Mesothelial cell of epicardium (in vitro differentiated cells): ENCODE measurements around the gene GP1BA. TPM values are rescaled to one million over a fixed set of nuclear protein-coding genes. Genes with fewer than 3 reads are reported as not detected.

Experiments used
- DNase-seq, 2 experiments: peaks; one replicate each; pipeline ENCODE4 v3.0.0; 2021; ENCODE audit warnings: low spot score in 2 of 2; ENCODE audit not compliant: unreplicated experiment in 2 of 2
- H3K27ac Mint-ChIP-seq: 2 replicates; pipeline ENCODE4 v1.8.0; 2021; ENCODE audit warnings: mixed read lengths
- H3K27me3 Mint-ChIP-seq: 2 replicates; pipeline ENCODE4 v1.8.0; 2021; ENCODE audit warnings: low read depth, mixed read lengths
- H3K36me3 Mint-ChIP-seq: 2 replicates; pipeline ENCODE4 v1.8.0; 2021; ENCODE audit warnings: mixed read lengths
- H3K4me1 Mint-ChIP-seq: 2 replicates; pipeline ENCODE4 v1.8.0; 2021; ENCODE audit warnings: mixed read lengths
- H3K4me3 Mint-ChIP-seq: 2 replicates; pipeline ENCODE4 v1.8.0; 2021; ENCODE audit warnings: mild to moderate bottlenecking, moderate library complexity, mixed read lengths
- H3K9me3 Mint-ChIP-seq: 2 replicates; pipeline ENCODE4 v1.8.0; 2021; ENCODE audit warnings: mixed read lengths
- CTCF ChIP-seq: fragments of 200-600 bp; sonication (generic); IDR thresholded peaks from one replicate; pipeline ENCODE4 v1.5.0; 2021; ENCODE audit warnings: antibody characterized with exemption; ENCODE audit not compliant: unreplicated experiment
- microRNA-seq: library from miRNA; unstranded; fragments of <30 nt; microRNA quantifications from one replicate; pipeline ENCODE4 v1.2.0, GENCODE V29; 2021; ENCODE audit warnings: inconsistent platforms, mixed read lengths
- total RNA-seq: library from RNA; stranded (reverse); gene quantifications from 3 replicates; pipeline ENCODE4 v1.2.1, GENCODE V29; 2021

The GP1BA gene
- total RNA-seq, 1 donor from 2014 or later, result not detected

DNA sequence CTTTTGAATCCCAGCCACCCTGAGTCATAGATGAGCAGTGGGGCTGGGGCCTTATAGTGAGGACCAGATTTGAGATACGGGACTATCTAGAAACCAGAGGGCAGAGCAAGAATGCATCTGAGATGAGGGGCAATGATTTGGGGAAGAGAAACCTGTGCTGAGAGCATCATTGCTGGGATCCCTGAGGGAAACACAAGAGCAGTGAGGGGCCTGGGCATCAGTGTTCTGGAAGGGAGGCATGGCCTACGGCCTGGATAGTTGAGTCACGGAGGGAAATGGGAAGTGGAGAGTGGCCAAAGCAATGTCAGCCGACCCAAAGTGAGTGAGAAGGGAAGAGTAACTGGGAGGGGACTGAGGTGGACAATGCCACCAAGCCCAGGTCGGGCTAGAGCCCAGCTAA, 50.2 kb downstream of the GP1BA start:
- H3K27ac Mint-ChIP-seq, result no peak overlapping the region
- no peaks in the 10 kb centered on the region for H3K27me3 Mint-ChIP-seq
- H3K9me3 Mint-ChIP-seq, result no peaks in the 10 kb centered on the region
- H3K36me3 Mint-ChIP-seq, result peaks cover 11% of the 10 kb centered on the region
- no peak for TF ChIP-seq CTCF
- H3K4me1 Mint-ChIP-seq, result peaks cover 16% of the 10 kb centered on the region
- H3K4me3 Mint-ChIP-seq, result no peak overlapping the region
- DNase-seq, result no peak

Small RNA genes within 50 kb of the gene (microRNA-seq; reads per million reads assigned to microRNA genes)
- gene MIR6864 (not detected), gene MIR6865 (0.88 reads per million)

Other genes with a start within 250 kb of the GP1BA start
- gene PELP1, start 228.1 kb upstream of the GP1BA start, total RNA-seq, result 95.2 to 101 TPM (median 99.5 TPM) in 3 replicates
- gene ARRB2, start 221.6 kb upstream of the GP1BA start, total RNA-seq, result 34.9 to 39.7 TPM (median 38.7 TPM) in 3 replicates
- gene MED11, start 200.8 kb upstream of the GP1BA start, total RNA-seq, result 11.8 to 15.8 TPM (median 15.5 TPM) in 3 replicates
- gene ZMYND15, start 192.4 kb upstream of the GP1BA start, total RNA-seq, result 0.78 to 0.93 TPM (median 0.81 TPM) in 3 replicates
- gene CXCL16, start 192.3 kb upstream of the GP1BA start, total RNA-seq, result 7.6 to 8.8 TPM (median 8.1 TPM) in 3 replicates
- gene TM4SF5, start 160.4 kb upstream of the GP1BA start, total RNA-seq, result not detected in 3 replicates
- 2.3 to 2.6 TPM (median 2.5 TPM) in 3 replicates for gene VMO1, start 145.9 kb upstream of the GP1BA start, total RNA-seq
- gene GLTPD2, start 143.3 kb upstream of the GP1BA start, total RNA-seq, result 0.22 TPM in 1 of 3 replicates, not detected in the others
- 98.2 to 102 TPM (median 102 TPM) in 3 replicates for gene PSMB6, start 136.1 kb upstream of the GP1BA start, total RNA-seq
- gene PLD2, start 125.1 kb upstream of the GP1BA start, total RNA-seq, result 77.3 to 83.6 TPM (median 82.5 TPM) in 3 replicates
- gene MINK1, start 98.9 kb upstream of the GP1BA start, total RNA-seq, result 113 to 117 TPM (median 114 TPM) in 3 replicates
- 8.6 to 9.3 TPM (median 9.2 TPM) in 3 replicates for gene C17orf107, start 32.7 kb upstream of the GP1BA start, total RNA-seq
- 1.5 to 1.9 TPM (median 1.7 TPM) in 3 replicates for gene CHRNE, start 29.2 kb upstream of the GP1BA start, total RNA-seq
- gene SLC25A11, start 7.8 kb downstream of the GP1BA start, total RNA-seq, result 52.5 to 54.2 TPM (median 53.9 TPM) in 3 replicates
- 72.3 to 74.6 TPM (median 73.1 TPM) in 3 replicates for gene RNF167, start 8.0 kb downstream of the GP1BA start, total RNA-seq
- gene PFN1, start 16.3 kb downstream of the GP1BA start, total RNA-seq, result 357 to 377 TPM (median 370 TPM) in 3 replicates
- 21.2 to 25.3 TPM (median 22.4 TPM) in 3 replicates for gene ENO3, start 18.8 kb downstream of the GP1BA start, total RNA-seq
- gene SPAG7, start 35.5 kb downstream of the GP1BA start, total RNA-seq, result 72.8 to 86.9 TPM (median 72.9 TPM) in 3 replicates
- gene CAMTA2, start 55.4 kb downstream of the GP1BA start, total RNA-seq, result 27.0 to 31.6 TPM (median 31.2 TPM) in 3 replicates
- gene INCA1, start 65.2 kb downstream of the GP1BA start, total RNA-seq, result 1.7 to 3.1 TPM (median 2.7 TPM) in 3 replicates
- gene KIF1C, start 65.7 kb downstream of the GP1BA start, total RNA-seq, result 78.5 to 82.9 TPM (median 81.7 TPM) in 3 replicates
- 0.20 to 0.54 TPM (median 0.38 TPM) in 3 replicates for gene SLC52A1, start 103.1 kb downstream of the GP1BA start, total RNA-seq
- gene ZFP3, start 146.2 kb downstream of the GP1BA start, total RNA-seq, result 0.96 to 1.0 TPM (median 1.00 TPM) in 3 replicates
- gene ZNF232, start 179.6 kb downstream of the GP1BA start, total RNA-seq, result 27.1 to 29.9 TPM (median 27.2 TPM) in 3 replicates
- 0.38 to 0.54 TPM (median 0.42 TPM) in 3 replicates for gene USP6, start 183.8 kb downstream of the GP1BA start, total RNA-seq